Measurements from ENCODE around the gene OR2T3. TPM values are rescaled to one million over a fixed set of nuclear protein-coding genes. Genes with fewer than 3 reads are reported as not detected.
"Not testable (repeated sequence)": the region's sequence is repeated elsewhere in the genome, so short reads cannot be mapped to it uniquely, and the experiment has no call there.

The OR2T3 gene
- total and polyA plus RNA-seq, 2 of the 8 experiments (the other 6 are each of a cell fraction or from before 2014, with no cell fraction given) = not detected

DNA sequence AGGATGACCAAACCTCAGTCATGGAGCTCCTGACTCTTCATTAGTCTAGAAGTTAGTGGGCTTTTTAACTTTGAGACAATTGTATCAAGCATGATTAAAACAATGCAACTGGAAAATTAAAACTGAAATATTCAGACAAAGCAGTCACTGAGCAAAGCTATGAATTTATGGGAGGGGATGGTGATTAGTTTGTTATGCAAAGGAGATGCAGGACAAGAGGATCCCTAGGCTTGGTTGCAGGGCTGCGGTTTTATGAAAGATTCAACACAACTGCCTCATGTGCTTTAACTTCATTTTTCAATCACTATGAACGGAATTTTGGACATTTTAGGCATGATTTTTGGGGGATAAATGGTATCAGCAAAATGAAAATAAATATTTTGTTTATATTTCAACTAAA, 1.0 kb upstream of the OR2T3 start:
- H2BK15ac ChIP-seq (ENCODE audit: low read length); H3K27me3 ChIP-seq (replicated peaks in 1 of 4; ENCODE audit: control insufficient read depth in 3 of 4, extremely low read depth in 1 of 4, insufficient read depth in 3 of 4, low read length in 3 of 4); H3K9ac ChIP-seq (replicated peaks in 1 of 4; ENCODE audit: extremely low read depth in 1 of 4, low read depth in 3 of 4, low read length in 3 of 4); H2BK20ac ChIP-seq (ENCODE audit: low read length); H3K56ac ChIP-seq (replicated peaks; ENCODE audit: insufficient read length, low read depth, low read length); H3K27ac ChIP-seq (ENCODE audit: low read depth, low read length); H3K79me1 ChIP-seq (ENCODE audit: low read depth, low read length); H4K8ac ChIP-seq (ENCODE audit: extremely low read depth, insufficient read depth, low read length); H2BK12ac ChIP-seq (ENCODE audit: low read depth, low read length); H3K23me2 ChIP-seq (ENCODE audit: low read depth, low read length); FAIRE-seq; H2BK5ac ChIP-seq (ENCODE audit: low read depth, low read length); H3K4me1 ChIP-seq (replicated peaks in 1 of 4; ENCODE audit: control insufficient read depth in 3 of 4, insufficient read depth in 4 of 4, low read length in 3 of 4); H2AFZ ChIP-seq (ENCODE audit: low read length); POLR2A ChIA-PET (ENCODE audit: partially characterized antibody); H4K5ac ChIP-seq (ENCODE audit: insufficient read length, low read depth, low read length); H2AK5ac ChIP-seq (ENCODE audit: low read depth, low read length); DNase-seq (ENCODE audit: low read depth in 1 of 2, low spot score in 2 of 2); H3K18ac ChIP-seq (ENCODE audit: extremely low read depth, low read length); H3K4me2 ChIP-seq (ENCODE audit: insufficient read depth in 1 of 2, low read depth in 2 of 2, low read length in 2 of 2); H4K20me1 ChIP-seq (replicated peaks in 1 of 2; ENCODE audit: control insufficient read depth in 1 of 2, insufficient read depth in 2 of 2, low read length in 2 of 2); H3K4me3 ChIP-seq (ENCODE audit: extremely low read depth in 1 of 4, insufficient read depth in 2 of 4, low read depth in 3 of 4, low read length in 4 of 4); H3K23ac ChIP-seq (ENCODE audit: insufficient read length); H3K14ac ChIP-seq (ENCODE audit: insufficient read length); H3K36me3 ChIP-seq (ENCODE audit: control insufficient read depth in 2 of 4, insufficient read depth in 4 of 4, low read length in 3 of 4); H2BK120ac ChIP-seq (replicated peaks; ENCODE audit: low read depth, low read length); H4K91ac ChIP-seq (replicated peaks; ENCODE audit: insufficient read length, low read length); H3K79me2 ChIP-seq (ENCODE audit: control insufficient read depth in 1 of 2, insufficient read depth in 2 of 2, low read length in 2 of 2); H3K4ac ChIP-seq (replicated peaks; ENCODE audit: insufficient read length, low read depth, low read length): not testable (repeated sequence)
- 67% methylated on average over 2 of the region's 2 CpGs; no CpG with 5 or more reads in 1 of the 2 experiments for WGBS, 2 experiments (ENCODE audit: extremely low coverage in 1 of 2, insufficient coverage in 1 of 2, insufficient read length in 1 of 2, insufficient replicate concordance in 2 of 2, low coverage in 1 of 2, low lambda C conversion rate in 2 of 2, missing lambda C conversion rate in 1 of 2)
- CTCF ChIA-PET (ENCODE audit: partially characterized antibody) = interaction anchor here (0.6 kb wide), 1 partner anchor 1122 kb away, joined by 4 read pairs; no protein-coding TSS in a partner anchor
- H3K9me3 ChIP-seq (ENCODE audit: insufficient read depth in 2 of 2, low read depth in 1 of 2, low read length in 1 of 2) = peaks cover 20 to 23% of the 10 kb centered on the region in 2 experiments; a peak in 3 of 4 replicates

DNA sequence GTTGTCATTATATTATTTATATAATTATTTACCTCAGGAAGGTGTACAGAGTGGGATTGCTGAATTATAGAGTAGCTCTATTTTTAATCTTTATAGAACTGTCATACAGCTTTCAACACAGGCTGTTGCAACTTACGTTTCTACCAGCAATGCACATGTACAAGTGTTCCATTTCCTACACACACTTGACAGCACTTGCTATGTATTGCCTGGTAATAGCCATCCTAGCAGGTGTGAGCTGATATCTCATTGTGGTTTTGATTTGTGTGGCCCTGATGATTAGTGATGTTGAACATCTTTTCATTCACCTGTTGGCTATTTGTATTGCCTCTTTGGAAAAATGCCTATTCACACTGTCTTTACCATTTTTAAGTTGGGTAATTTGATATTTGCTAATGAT, 2.5 kb downstream of the OR2T3 start:
- H2BK5ac ChIP-seq (ENCODE audit: low read depth, low read length); H3K27me3 ChIP-seq (replicated peaks in 1 of 4; ENCODE audit: control insufficient read depth in 3 of 4, extremely low read depth in 1 of 4, insufficient read depth in 3 of 4, low read length in 3 of 4); H3K23ac ChIP-seq (ENCODE audit: insufficient read length); H4K5ac ChIP-seq (ENCODE audit: insufficient read length, low read depth, low read length); H3K18ac ChIP-seq (ENCODE audit: extremely low read depth, low read length); H3K23me2 ChIP-seq (ENCODE audit: low read depth, low read length); POLR2A ChIA-PET (ENCODE audit: partially characterized antibody); H3K79me1 ChIP-seq (ENCODE audit: low read depth, low read length); H2BK15ac ChIP-seq (ENCODE audit: low read length); H2AFZ ChIP-seq (ENCODE audit: low read length); H2BK20ac ChIP-seq (ENCODE audit: low read length); CTCF ChIA-PET (ENCODE audit: partially characterized antibody); H4K8ac ChIP-seq (ENCODE audit: extremely low read depth, insufficient read depth, low read length); H2BK12ac ChIP-seq (ENCODE audit: low read depth, low read length); H4K91ac ChIP-seq (replicated peaks; ENCODE audit: insufficient read length, low read length); H2BK120ac ChIP-seq (replicated peaks; ENCODE audit: low read depth, low read length); H3K4me3 ChIP-seq (ENCODE audit: extremely low read depth in 1 of 4, insufficient read depth in 2 of 4, low read depth in 3 of 4, low read length in 4 of 4); H3K27ac ChIP-seq (ENCODE audit: low read depth, low read length); H3K4me2 ChIP-seq (ENCODE audit: insufficient read depth in 1 of 2, low read depth in 2 of 2, low read length in 2 of 2); DNase-seq (ENCODE audit: low read depth in 1 of 2, low spot score in 2 of 2); H3K79me2 ChIP-seq (ENCODE audit: control insufficient read depth in 1 of 2, insufficient read depth in 2 of 2, low read length in 2 of 2); H4K20me1 ChIP-seq (replicated peaks in 1 of 2; ENCODE audit: control insufficient read depth in 1 of 2, insufficient read depth in 2 of 2, low read length in 2 of 2); H3K56ac ChIP-seq (replicated peaks; ENCODE audit: insufficient read length, low read depth, low read length); H3K9ac ChIP-seq (replicated peaks in 1 of 4; ENCODE audit: extremely low read depth in 1 of 4, low read depth in 3 of 4, low read length in 3 of 4); H2AK5ac ChIP-seq (ENCODE audit: low read depth, low read length); H3K36me3 ChIP-seq (ENCODE audit: control insufficient read depth in 2 of 4, insufficient read depth in 4 of 4, low read length in 3 of 4); H3K4me1 ChIP-seq (replicated peaks in 1 of 4; ENCODE audit: control insufficient read depth in 3 of 4, insufficient read depth in 4 of 4, low read length in 3 of 4); FAIRE-seq; H3K14ac ChIP-seq (ENCODE audit: insufficient read length); H3K4ac ChIP-seq (replicated peaks; ENCODE audit: insufficient read length, low read depth, low read length): not testable (repeated sequence)
- no CpG with 5 or more reads among the region's 1 CpG for WGBS, 2 experiments (ENCODE audit: extremely low coverage in 1 of 2, insufficient coverage in 1 of 2, insufficient read length in 1 of 2, insufficient replicate concordance in 2 of 2, low coverage in 1 of 2, low lambda C conversion rate in 2 of 2, missing lambda C conversion rate in 1 of 2)
- H3K9me3 ChIP-seq (ENCODE audit: insufficient read depth in 2 of 2, low read depth in 1 of 2, low read length in 1 of 2) = peaks cover 8 to 12% of the 10 kb centered on the region in 2 experiments; a peak in 3 of 4 replicates
